WTC11 (cell line): ENCODE results near the gene PCDHGC5.

ENCODE experiments used
- ARID4B ChIP-seq: sonication (generic); formaldehyde crosslinking; IDR thresholded peaks from 2 replicates; pipeline ENCODE4 v1.8.0; 2023; ENCODE audit warnings: missing genetic modification reagents, mild to moderate bottlenecking, borderline replicate concordance
- ATF1 ChIP-seq: sonication (generic); formaldehyde crosslinking; IDR thresholded peaks from 2 replicates; pipeline ENCODE4 v1.8.1; 2023; ENCODE audit warnings: mild to moderate bottlenecking, moderate library complexity, missing genetic modification reagents
- ATF3 ChIP-seq: sonication (generic); formaldehyde crosslinking; conservative IDR thresholded peaks from 2 replicates; pipeline ENCODE4 v1.8.1; 2022; ENCODE audit warnings: mild to moderate bottlenecking, missing genetic modification reagents
- CTCF ChIP-seq: fragments of 200-600 bp; IDR thresholded peaks from 2 replicates; pipeline ENCODE4 v1.8.0; 2022; ENCODE audit warnings: antibody characterized with exemption
- NR1H2 ChIP-seq: sonication (generic); formaldehyde crosslinking; IDR thresholded peaks from 2 replicates; pipeline ENCODE4 v1.9.0; 2021; ENCODE audit warnings: mild to moderate bottlenecking, moderate library complexity, missing genetic modification reagents
- PREB ChIP-seq: sonication (generic); formaldehyde crosslinking; IDR thresholded peaks from 2 replicates; pipeline ENCODE4 v1.8.1; 2022; ENCODE audit warnings: mild to moderate bottlenecking, missing genetic modification reagents, moderate library complexity, borderline replicate concordance
- TP53 ChIP-seq: sonication (generic); formaldehyde crosslinking; IDR thresholded peaks from 2 replicates; pipeline ENCODE4 v1.8.1; 2023; ENCODE audit warnings: mild to moderate bottlenecking, missing genetic modification reagents
- ZMAT4 ChIP-seq: fragments of 250-450 bp; sonication (Bioruptor Pico); IDR thresholded peaks from 2 replicates; pipeline ENCODE4 v1.9.0; 2021; ENCODE audit warnings: mild to moderate bottlenecking
- ZNF281 ChIP-seq: sonication (generic); formaldehyde crosslinking; IDR thresholded peaks from 2 replicates; pipeline ENCODE4 v1.8.0; 2023; ENCODE audit warnings: mild to moderate bottlenecking, missing genetic modification reagents

GRCh38 chr5:141493500-141494422 is 4.9 kb downstream of the PCDHGC5 start:
- TF ChIP-seq CTCF (no peak), TP53 (CRISPR knock-in tag) (no peak), ATF1 (CRISPR knock-in tag) (no peak), PREB (no peak), ZMAT4 (CRISPR knock-in tag) (no peak), ARID4B (no peak), ZNF281 (CRISPR knock-in tag) (no peak), NR1H2 (CRISPR knock-in tag) (no peak), ATF3 (no peak)
